GM21717 (cell line): Measurements from ENCODE around the gene LGALS13.
"Not testable (repeated sequence)": the region's sequence is repeated elsewhere in the genome, so short reads cannot be mapped to it uniquely, and the experiment has no call there.

Experiments
- ATAC-seq: cut with Tn5 transposase; IDR thresholded peaks from one replicate; pipeline ENCODE4 v1.9.1; 2021; ENCODE audit warnings: mild to moderate bottlenecking, moderate library complexity; ENCODE audit not compliant: unreplicated experiment

Gene LGALS13

DNA sequence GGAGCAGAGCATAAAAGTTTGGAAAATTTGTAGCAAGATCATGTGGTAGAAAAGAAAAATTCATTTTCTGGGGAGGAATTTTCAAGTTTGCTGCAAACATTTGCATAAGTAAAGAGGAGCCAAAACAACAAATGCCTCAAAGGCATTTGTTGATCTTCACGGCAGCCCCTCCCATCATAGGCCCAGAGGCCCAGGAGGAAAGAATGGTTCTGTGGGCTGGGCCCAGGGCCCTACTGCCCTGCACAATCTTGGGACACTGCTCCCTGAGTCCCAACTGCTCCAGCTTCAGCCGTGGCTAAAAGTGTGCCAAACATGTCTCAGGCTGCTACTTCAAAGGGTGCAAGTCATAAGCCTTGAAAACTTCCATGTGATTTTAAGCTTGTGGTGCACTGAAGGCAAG lies 11.3 kb downstream of the LGALS13 start:
- ATAC-seq: no peak

DNA sequence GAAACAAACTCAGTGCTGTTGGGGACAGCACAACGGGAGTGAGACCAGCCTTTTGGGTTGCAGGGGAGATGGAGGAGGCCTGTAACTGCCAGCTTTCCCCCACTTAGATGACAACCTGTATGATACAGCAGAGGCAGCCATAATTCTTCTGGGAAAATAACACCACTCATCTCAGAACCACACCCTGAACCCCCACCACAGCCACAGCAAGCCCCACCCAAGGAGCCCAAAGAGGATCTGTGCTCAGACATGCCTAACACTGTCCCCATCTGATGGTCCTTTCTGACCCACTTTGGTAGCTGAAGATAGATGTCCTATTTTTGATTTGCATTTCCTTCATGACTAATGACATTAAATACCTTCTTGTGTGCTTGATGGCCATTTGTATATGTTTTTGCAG lies 15.4 kb downstream of the LGALS13 start:
- ATAC-seq: no peak

DNA sequence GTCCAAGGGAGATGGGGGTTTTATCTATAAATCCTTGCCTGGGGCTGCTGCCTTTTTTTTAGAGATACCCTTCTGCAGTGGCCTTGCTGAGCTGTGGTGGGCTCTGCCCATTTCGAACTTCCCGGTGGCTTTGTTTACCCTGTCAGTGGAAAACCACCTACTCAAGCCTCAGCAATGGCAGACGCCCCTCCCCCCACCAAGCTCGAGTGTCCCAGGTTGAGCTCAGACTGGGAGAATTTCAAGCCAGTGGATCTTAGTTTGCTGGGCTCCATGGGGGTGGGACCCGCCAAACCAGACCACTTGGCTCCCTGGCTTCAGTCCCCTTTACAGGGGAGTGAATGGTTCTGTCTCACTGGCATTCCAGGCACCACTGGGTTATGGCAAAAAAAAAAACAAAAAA lies 21.6 kb downstream of the LGALS13 start:
- no peak for ATAC-seq

DNA sequence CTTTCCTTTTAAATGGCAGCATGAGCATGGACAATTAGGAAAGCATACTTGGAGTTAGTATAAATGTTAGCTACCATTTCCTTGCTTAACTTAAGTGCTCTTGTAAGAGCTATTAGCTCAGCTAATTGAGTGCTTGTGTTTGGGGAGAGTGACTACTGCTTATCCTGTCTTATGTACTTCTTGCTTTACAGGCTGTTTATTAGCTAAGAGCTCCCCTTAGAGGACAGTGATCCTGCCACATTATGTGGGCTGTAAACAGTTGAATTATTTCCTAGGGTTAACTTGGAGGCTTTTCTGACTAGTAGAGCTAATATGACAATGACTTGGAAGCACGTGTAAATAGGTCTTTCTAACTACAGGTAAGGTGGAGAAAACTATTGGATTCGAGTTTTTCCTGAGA lies 25.3 kb downstream of the LGALS13 start:
- not testable (repeated sequence) for ATAC-seq

DNA sequence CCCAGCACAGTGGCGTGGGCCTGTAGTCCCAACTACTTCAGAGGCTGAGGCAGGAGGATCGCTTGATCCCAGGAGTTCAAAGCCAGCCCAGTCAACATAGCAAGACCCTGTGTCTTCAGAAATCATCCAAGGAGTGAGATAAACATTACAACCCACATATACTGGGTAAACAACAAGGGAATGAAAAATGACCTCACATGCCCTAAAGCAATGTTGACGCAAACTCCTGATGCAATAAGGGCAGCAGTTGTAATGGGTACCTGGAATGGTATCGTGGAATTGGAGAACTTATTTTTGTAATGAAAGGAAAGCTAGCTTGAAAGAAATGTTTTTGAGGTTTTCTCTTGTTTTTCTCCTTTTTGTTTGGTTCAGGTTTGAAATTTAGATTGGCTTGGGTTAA lies 28.9 kb downstream of the LGALS13 start:
- no peak for ATAC-seq

DNA sequence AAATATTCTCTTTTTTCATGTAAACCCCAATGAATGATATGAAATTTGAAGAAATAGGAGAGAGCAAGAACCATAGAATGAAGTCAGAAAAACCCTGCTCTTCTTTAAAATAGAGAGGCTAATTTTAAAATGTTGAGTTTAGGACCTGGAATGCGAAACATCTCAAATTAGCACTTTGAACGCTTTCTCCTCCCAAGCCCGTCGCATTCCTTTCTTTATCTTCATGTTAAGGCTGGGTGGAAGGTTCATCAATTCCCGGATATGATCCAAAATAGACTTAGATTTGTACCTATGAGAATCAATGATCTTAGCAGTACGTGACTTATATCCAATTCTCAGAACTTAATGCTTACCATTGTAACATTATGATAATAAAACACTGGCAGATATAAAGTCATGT lies 29.3 kb downstream of the LGALS13 start:
- no peak for ATAC-seq

DNA sequence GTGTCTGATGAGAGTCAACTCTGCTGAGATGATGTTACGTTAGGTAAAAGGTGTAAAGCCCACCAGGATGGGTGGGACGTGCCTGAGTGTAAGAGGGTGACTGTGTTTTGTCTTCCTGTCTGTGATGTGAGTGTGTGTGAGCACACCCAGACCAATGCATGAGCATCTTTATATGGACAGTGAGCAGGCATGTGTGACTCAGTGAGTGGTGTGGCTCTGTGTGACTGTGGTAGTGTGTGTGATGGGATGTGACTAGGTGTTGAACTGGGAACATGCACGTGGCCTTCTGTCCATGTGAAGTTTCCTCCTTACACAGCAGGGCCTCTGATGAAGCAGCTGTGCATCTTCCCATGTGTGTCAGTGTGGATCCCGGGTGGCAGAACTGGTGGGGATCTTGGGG lies 35.6 kb downstream of the LGALS13 start:
- no peak for ATAC-seq

DNA sequence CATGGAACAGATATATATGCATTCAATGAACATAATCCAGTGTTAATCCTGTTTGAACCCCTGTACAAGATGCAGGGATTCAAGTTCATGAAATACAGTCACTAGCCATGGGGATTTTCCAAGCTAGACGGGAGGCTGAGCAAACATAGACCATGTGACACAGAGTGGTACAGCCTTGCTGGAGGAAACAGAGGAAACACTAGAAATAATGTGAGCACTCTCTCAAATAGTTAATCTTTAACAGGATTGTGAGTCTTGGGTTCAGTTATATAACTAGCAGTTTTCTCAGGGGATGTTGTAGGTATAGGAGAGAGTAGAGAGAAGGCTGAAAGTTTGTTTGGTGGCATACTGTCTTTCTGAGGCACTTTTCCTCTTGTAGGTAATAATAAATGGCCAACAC lies 39.4 kb downstream of the LGALS13 start:
- ATAC-seq: no peak

DNA sequence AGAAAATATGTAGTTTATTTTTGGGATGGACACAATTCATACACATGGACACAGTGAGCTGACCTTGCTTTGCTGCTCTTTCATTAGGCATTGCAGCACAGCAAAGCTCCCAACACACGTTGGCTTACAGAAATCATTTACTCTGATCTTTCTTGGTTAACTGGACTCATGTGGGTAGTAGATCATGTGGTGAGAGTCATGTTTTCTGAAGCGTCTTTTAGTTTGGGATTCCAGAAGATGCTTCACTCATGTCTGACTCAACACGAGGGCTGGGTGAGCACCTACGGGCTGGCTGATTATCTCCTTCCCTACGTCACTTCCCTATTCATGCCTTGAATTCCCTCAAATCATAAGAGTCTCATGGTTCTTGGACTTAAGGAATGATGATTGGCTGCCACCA lies 41.3 kb downstream of the LGALS13 start:
- no peak for ATAC-seq

DNA sequence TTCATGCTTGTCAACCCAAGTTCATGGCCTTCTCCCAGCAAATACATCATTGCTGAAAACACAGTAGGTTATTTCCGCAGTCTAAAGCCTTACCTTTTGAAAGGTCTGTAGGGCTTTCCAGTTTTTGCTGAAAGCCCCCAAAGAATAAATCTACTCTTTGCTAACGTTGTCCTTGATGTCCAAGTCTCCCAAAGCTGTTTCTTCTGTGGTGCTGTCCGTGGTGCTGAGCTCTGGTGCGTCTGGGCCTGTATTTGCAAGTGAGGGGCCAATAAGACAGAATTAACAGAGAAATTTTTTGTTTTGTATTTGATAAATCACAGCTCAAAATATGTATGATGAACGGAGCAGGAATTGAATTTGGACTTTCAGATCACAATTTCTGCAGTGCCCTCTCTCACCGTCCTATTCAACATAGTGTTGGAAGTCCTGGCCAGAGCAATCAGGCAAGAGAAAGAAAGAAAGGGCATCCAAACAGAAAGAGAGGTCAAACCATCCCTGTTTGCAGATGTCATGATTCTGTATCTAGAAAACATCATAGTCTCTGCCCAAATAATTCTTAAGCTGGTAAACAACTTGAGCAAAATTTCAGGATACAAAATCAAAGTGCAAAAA lies 43.6 kb downstream of the LGALS13 start:
- no peak for ATAC-seq

DNA sequence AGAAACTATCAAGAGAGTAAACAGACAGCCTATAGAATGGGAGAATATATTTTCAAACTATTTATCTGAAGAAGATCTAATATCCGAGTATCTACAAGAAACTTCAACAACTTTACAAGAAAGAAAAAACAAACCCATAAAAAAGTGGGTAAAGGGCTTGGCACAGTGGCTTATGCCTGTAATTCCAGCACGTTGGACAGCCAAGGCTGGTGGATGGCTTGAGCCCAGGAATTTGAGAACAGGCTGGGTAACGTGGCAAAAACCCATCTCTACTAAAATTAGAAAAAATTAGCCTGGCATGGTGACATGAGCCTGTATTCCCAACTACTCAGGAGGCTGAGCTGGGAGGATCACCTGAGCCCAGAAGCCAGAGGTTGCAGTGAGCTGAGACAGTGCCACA lies 45.6 kb downstream of the LGALS13 start:
- ATAC-seq: no peak

DNA sequence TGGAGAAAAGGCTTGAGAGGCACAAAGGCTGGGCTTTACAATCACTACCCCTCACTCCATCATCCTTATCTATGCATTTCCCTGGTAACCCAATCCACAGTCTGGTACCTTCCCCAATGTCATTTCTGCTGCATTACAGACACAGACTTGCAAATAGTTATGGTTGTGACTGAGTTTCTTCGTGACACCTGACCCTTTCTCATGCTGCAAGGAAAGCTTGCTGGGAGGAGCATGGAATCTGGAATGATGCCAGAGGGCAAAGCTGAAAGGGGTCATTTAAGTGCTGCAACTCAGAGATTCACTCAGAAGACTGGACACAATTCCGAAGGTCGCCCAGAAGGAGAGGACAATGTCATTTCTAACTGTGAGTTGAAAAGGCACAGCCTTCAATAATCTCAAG lies 53.3 kb downstream of the LGALS13 start, which contains the start of gene LGALS16:
Gene LGALS16 (plus strand): TSS at position 301 of the 400 bp plus-strand sequence. CDS start 49 bp downstream, at position 350.
- no peak for ATAC-seq
